SH-SY5Y (cell line): Measurements from ENCODE around the gene POLE.

Source experiments
- GATA2 ChIP-seq: IDR thresholded peaks from 2 replicates; pipeline ENCODE4 v1.6.1; 2011; ENCODE audit warnings: mild to moderate bottlenecking, low read depth, low read length
- GATA3 ChIP-seq: IDR thresholded peaks from 2 replicates; pipeline ENCODE4 v1.6.1; 2011; ENCODE audit warnings: low read depth, mild to moderate bottlenecking, low read length, moderate library complexity

Gene POLE

GRCh38 chr12:132673288-132674179, 13.6 kb downstream of the POLE start:
- no peak for TF ChIP-seq GATA2

- TF ChIP-seq GATA3, result no peak
- TF ChIP-seq GATA2, result no peak
Measured at GRCh38 chr12:132672678-132673077, 14.5 kb downstream of the POLE start.

- TF ChIP-seq GATA3, result no peak
- no peak for TF ChIP-seq GATA2
Measured at GRCh38 chr12:132672116-132672515, 15.0 kb downstream of the POLE start.

- TF ChIP-seq GATA2, result no peak
- no peak for TF ChIP-seq GATA3
Measured at GRCh38 chr12:132669166-132669879, 17.8 kb downstream of the POLE start.

GRCh38 chr12:132668191-132669088, 18.7 kb downstream of the POLE start:
- TF ChIP-seq GATA2 (no peak), GATA3 (no peak)

- no peak for TF ChIP-seq GATA2
- TF ChIP-seq GATA3, result no peak
Measured at GRCh38 chr12:132665794-132666193, 21.3 kb downstream of the POLE start.

GRCh38 chr12:132665149-132665491, 22.0 kb downstream of the POLE start:
- TF ChIP-seq GATA3 (no peak), GATA2 (no peak)

GRCh38 chr12:132664206-132665148, 22.7 kb downstream of the POLE start:
- no peak for TF ChIP-seq GATA3

GRCh38 chr12:132662901-132663755, 24.0 kb downstream of the POLE start:
- TF ChIP-seq GATA2, result no peak
- no peak for TF ChIP-seq GATA3

GRCh38 chr12:132661972-132662371, 25.2 kb downstream of the POLE start:
- TF ChIP-seq GATA2 (no peak), GATA3 (no peak)

GRCh38 chr12:132660996-132661395, 26.1 kb downstream of the POLE start:
- no peak for TF ChIP-seq GATA2
- TF ChIP-seq GATA3, result no peak

- TF ChIP-seq GATA3 (no peak), GATA2 (no peak)
Measured at GRCh38 chr12:132660052-132660451, 27.1 kb downstream of the POLE start.
